ENCODE results near the gene SCP2.
"Not testable (repeated sequence)": the region's sequence is repeated elsewhere in the genome, so short reads cannot be mapped to it uniquely, and the experiment has no call there.

Gene SCP2

GRCh38 chr1:52976183-52977035 is 49.3 kb downstream of the SCP2 start:
- DNase-seq: no peak

- DNase-seq: no peak
Measured at GRCh38 chr1:52978045-52978444, 51.0 kb downstream of the SCP2 start.

- DNase-seq: not testable (repeated sequence)
Measured at GRCh38 chr1:52992733-52993132, 65.7 kb downstream of the SCP2 start.

- no peak for DNase-seq
Measured at GRCh38 chr1:52994656-52995055, 67.6 kb downstream of the SCP2 start.

- DNase-seq: no peak
Measured at GRCh38 chr1:52996653-52997052, 69.6 kb downstream of the SCP2 start.

- DNase-seq: no peak
Measured at GRCh38 chr1:53001128-53001527, 74.1 kb downstream of the SCP2 start.

GRCh38 chr1:53006612-53007011 is 79.5 kb downstream of the SCP2 start:
- not testable (repeated sequence) for DNase-seq

GRCh38 chr1:53010247-53010646 is 83.2 kb downstream of the SCP2 start:
- not testable (repeated sequence) for DNase-seq

- DNase-seq: no peak
Measured at GRCh38 chr1:53011175-53011574, 84.1 kb downstream of the SCP2 start.

GRCh38 chr1:53014791-53015507 is 87.9 kb downstream of the SCP2 start:
- DNase-seq: peak; percentile 68

- DNase-seq: no peak
Measured at GRCh38 chr1:53015508-53015860, 88.4 kb downstream of the SCP2 start.

GRCh38 chr1:53016705-53017104 is 89.6 kb downstream of the SCP2 start:
- no peak for DNase-seq

GRCh38 chr1:53020588-53020987 is 93.5 kb downstream of the SCP2 start:
- DNase-seq: no peak

- DNase-seq: no peak
Measured at GRCh38 chr1:53022179-53022578, 95.1 kb downstream of the SCP2 start.

- no peak for DNase-seq
Measured at GRCh38 chr1:53023546-53023945, 96.5 kb downstream of the SCP2 start.

GRCh38 chr1:53024117-53024516 is 97.0 kb downstream of the SCP2 start:
- no peak for DNase-seq

- DNase-seq: no peak
Measured at GRCh38 chr1:53025034-53025768, 98.1 kb downstream of the SCP2 start.

GRCh38 chr1:53025769-53026112 is 98.7 kb downstream of the SCP2 start:
- no peak for DNase-seq

GRCh38 chr1:53026254-53026653 is 99.2 kb downstream of the SCP2 start:
- DNase-seq: no peak

- DNase-seq: no peak
Measured at GRCh38 chr1:53031732-53032131, 104.7 kb downstream of the SCP2 start.

- no peak for DNase-seq
Measured at GRCh38 chr1:53037159-53037558, 110.1 kb downstream of the SCP2 start.

GRCh38 chr1:53038566-53038965 is 111.5 kb downstream of the SCP2 start:
- no peak for DNase-seq

- no peak for DNase-seq
Measured at GRCh38 chr1:53043271-53043670, 116.2 kb downstream of the SCP2 start.

- no peak for DNase-seq
Measured at GRCh38 chr1:53044926-53045325, 117.8 kb downstream of the SCP2 start.
